GM18511 (cell line): ENCODE results near the gene LRMDA.
A peak's percentile ranks its signal among the peaks of the same experiment; 100 is the strongest.

ENCODE experiments used
- ATAC-seq: cut with Tn5 transposase; IDR thresholded peaks from one replicate; pipeline ENCODE4 v1.9.1; 2021; ENCODE audit warnings: mild to moderate bottlenecking, moderate library complexity; ENCODE audit not compliant: unreplicated experiment

Gene LRMDA

DNA sequence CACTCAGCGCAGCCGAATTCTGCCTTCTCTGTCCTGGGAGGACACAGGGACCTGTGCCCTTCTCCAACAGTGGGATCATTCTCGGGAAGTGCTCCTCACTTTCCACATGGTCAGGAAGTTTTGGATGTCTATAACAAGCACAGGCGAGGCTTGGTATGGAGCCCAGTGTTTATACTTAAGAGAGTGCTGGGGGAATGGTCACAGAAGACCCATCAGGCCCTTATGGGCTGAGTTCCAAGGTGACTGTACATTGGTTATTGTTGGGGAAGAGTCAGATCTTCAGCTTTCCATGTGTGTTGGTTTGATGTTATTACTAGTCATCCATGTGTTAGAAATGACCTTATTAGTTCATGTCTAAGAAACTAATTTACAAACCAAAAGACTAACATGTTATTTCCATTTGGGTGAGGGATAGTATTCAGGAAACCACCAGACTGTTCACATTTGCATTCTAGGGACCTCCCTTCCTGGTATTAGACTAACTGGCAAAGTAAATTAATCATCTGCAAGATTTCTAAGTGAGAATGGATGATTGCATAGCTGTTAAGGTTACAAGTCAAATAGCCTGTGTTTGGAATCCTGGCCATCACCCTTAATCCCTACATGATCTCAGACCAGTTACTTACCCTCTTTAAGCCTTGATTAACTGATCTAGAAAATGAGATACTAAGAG lies 834.2 kb downstream of the LRMDA start:
- ATAC-seq: no peak

DNA sequence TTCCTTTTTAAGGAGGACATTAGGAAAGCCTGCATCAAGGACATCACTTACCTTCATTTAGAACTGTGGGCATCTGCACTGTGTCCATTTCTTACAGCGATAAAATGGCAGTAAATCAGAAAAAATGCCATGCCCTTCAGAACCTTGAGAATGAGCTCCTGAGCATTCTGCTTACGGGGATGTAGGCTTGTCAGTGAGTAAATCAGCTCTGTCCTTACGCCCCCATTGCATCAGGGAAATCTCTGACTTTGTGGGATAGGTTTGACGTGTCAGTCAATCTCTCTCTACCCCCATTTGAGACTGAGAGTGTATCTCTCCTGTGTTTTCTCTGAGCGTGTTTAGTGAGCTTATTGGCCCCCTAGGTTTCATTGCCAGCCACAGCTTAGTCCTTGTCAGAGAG lies 837.1 kb downstream of the LRMDA start:
- ATAC-seq: no peak

DNA sequence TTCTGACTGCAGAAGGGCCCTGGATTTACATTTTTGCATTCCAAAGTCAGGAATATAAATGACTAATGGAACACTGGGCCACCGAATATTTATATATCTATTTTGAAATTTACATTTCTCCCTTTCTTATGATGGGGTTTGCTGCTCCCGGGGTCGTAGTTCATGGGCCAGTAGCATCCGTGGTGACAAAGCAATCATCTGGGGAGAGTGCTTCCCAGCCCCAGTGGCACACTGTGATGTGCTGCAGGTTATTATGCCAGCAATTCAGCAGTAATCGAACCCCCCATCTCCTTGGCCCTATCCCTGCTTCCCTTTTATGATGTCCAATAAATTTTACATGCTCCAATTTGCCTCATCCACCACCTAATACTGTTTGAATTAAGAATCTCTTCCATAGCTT lies 837.5 kb downstream of the LRMDA start:
- ATAC-seq: no peak

DNA sequence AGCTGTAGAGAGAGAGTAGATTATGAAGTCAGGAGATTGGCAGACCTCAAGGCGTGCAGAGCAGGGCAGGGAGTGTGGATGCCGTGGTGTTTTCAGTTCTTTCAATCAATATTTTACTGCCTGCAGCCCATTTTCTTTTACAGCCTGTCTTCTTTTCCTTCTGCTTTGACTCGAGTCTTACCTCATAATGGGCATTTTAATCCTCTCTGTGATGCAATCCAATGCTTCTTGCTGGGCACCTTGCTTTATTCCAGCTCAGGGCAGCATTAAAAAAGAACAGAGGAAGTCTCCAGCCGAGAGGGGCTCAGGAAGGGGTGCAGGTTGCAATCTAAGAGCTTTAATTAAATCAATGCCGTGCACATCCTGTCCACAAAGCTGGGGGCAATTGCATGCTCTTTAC lies 839.0 kb downstream of the LRMDA start:
- no peak for ATAC-seq

DNA sequence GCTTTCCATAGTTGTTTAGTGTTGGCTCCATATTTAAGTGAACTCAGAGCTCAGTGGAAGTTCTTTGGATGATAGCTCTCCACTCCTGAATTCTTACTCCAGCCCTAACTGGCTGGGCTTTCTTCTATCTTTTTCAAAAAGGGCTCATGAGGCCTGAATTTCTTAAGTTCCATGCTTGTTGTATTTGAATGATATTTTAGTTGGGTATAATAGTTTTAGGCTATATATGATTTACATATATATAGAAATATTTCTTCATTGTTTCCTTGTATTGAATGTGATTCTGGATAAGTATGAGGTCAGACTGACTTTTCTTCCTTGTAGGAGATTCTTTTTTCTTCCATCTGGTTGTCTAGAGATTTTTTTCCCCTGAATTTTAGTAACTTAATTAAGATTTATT lies 843.5 kb downstream of the LRMDA start:
- no peak for ATAC-seq

DNA sequence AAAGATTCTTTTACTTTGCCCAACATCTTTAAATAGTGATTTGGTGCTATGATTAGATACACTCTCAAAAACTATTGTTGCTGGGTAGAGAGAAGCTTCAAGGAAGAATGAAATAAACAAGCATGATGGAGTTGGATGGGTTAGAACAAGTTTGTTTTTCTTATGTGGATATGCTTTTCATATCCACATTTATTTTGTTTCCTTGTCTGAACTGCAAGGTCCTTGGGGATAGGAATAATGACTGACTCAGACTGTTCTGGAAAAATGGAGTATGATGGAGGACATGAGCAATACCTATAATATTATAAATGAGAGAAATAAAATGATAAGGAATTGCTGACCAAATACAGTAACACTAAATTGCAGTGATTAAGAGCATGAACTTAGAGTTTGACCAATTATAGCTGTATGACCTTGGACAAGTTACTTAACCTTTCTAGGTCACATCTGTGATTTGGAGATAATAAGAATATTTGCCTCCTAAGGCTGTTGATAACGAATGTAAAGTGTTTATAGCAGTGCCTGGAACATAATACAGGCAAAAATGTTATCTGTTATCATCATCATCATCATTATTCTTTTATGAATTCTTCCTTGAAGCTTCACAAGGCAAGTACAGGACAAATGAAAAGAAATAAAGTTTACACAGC lies 847.5 kb downstream of the LRMDA start:
- no peak for ATAC-seq

DNA sequence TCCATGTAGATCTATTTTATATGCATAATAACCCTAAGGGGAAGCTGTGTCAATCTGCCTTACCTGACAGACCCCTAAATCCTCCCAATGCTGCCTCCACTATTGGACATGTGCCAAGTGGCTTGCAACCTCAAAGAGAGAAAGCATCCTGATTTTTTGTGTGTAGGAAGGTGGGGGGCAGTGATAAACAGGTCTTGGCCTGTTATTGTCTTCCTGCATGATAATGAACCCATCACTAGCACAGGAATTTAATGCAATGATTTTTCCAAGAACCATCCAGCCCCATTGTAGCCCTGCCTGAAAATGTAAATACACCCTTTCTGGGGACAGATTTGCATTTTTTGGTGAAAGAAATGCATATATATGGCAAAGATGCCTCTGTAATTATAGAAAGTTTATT lies 850.2 kb downstream of the LRMDA start:
- no peak for ATAC-seq

DNA sequence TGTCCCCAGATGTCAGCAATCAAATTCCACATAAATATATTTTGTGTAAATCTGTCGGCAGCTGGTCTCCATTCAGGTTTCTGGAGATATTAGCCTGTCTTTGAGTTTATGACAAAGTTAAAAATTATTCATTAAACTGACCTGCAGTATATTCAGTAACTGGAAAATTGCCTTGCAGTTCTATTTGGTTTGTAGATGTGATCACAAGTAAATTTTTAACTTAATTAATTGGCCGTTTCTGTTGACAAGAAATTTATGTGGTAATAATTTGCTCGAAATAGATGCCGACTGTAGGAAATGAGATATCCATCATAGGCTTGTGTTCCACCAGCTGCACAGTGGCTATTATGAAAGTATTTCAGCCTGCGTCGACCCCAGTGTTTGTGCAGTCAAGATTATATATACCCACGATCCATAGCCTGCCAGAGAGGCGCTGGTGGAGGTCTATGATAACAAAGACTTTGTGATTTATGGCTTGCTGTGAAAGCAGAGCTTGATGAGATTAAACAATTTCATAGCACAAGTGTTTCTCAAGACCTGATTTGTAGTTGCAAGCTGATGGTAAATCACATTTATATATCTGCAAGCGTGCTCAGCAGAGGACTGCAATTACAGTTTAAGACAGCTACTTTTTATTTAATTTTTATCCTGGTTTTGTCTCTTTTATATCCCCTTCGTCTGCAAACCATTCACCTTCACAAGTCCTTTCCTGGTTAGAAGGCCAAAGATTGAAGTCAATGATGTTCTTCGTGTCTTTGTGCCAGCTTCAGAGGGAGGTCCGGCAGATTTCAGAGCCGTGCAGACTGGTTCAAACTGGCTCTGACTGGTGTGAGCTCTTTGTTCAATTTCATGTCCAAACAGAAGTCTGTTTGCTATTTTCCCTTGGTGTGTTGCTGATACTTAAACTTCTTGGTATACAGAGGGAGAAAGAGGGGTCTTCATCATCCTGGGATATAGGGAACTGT lies 850.9 kb downstream of the LRMDA start:
- ATAC-seq: no peak

DNA sequence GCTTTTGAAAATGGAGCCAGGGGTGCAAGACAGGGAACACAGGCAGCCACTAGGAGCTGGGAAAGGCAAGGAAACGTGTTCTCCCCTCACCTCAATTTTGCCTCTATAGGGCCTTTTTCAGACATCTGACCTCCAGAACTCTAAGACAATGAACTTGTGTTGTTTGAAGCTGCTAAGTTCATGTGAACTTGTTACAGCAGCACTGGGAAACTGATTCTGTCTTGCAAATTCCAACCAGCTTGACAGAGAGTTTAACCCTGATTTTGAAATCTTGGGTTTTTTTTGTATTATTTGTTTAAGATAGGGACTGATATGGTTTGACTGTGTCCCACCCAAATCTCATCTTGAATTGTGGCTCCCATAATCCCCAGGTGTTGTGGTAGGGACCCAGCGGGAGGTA lies 852.9 kb downstream of the LRMDA start:
- ATAC-seq: no peak

DNA sequence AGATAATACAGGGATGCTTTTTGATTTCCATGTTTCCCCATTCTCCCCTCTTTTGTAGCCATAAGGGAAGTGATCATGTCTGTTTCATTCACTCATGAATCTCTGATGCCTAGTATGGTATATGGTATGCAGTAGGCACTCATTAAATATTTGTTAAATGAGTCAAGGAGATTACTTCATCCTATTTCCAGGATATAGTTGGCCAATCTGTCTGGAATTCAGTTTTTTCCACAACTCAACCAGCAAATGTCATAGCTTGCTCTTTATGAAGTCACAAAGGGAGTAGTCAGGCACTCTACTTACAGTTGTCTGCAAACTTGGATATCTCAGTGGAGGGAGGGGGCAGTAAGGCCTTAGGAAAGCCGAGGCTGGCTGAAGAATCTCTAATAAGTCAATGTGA lies 853.6 kb downstream of the LRMDA start:
- no peak for ATAC-seq

DNA sequence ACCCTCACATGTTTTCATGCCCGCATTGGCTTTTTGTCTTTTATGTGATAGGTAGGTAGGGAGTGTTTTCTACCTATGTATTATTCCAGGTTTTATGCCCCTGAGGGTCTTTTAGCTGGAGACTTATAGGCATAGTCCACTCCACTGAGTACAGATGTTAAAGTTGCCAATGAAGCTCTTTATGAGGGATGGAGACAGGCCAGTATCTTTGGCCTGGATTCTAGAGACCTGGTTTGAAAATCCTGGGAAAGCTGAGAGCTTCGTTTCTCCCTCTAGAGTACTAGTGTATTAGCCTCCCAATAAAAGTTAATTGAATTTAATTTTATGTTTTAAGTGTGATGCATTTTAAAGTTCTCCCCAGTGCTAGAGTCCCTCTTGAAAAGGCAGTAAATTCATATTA lies 854.1 kb downstream of the LRMDA start:
- ATAC-seq: no peak

DNA sequence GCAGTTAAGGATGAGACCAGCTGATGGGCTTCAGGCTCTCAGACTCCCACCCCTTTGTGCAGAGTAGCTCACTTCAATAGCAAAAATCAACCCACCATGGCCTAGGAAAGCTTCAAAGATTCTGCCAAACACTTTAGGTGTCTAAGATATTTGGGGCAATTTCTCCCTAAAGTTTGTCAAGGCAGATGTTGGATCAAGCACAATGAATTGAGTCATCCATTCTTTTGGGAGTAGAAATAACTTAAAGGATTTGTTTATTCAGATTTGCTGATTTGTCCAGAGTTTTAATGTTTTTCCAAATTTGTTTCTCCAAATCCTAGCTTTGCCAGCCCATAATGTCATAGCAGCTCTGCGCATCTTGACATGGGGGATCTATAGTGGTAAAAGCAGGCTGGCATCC lies 855.1 kb downstream of the LRMDA start:
- ATAC-seq: no peak

DNA sequence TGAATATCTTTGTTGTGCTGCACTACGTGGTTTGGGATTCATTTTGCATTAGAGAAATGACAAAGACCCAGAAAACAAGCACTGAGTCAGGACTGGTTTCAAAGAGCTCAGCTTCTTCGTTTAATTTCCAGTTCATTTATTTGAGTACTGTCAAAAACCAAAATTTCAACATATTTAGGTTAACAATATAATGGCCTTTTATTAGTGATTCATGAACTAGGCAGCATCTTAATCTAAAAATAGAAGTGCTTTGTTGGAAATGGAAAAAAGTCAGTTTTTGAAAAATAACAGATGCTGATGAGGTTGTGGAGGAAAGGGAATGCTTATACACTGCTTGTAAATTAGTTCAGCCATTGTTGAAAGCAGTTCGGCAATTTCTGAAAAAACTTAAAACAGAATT lies 856.4 kb downstream of the LRMDA start:
- ATAC-seq: no peak

DNA sequence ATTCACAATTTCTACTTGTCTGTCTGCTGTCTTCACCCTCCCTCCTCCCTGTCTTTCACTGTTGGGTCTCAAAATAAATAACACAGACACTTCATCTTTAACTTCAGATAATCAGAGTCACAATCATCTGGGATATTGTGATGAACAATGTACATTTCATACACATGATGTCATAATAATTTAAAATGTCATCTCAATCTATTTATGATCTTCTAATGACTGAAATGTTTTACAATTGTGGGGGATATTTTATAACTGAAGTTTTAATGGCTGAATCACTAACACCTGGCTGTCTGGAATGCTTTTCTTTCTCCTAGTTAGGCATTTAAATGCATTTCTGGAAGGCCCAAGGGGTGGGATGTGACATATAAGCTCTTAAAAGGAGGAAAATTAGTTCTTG lies 859.8 kb downstream of the LRMDA start:
- ATAC-seq: no peak

DNA sequence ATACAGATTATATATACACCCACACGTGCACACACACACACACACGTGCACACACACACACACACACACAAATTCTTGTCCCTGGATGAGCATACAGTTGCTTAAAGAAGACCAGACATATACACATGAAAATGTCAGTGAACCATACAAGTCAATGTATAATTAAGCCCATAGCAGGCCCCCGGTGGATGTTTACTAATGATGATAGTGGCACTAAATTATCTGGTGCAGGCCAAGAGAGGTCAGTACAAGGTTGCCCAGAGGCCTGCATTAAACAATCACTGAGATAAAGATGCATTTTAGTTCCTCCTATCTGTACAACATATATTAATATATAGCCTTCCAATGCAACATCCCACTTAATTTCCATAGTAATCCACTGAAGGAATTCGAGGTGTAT lies 860.5 kb downstream of the LRMDA start:
- no peak for ATAC-seq

DNA sequence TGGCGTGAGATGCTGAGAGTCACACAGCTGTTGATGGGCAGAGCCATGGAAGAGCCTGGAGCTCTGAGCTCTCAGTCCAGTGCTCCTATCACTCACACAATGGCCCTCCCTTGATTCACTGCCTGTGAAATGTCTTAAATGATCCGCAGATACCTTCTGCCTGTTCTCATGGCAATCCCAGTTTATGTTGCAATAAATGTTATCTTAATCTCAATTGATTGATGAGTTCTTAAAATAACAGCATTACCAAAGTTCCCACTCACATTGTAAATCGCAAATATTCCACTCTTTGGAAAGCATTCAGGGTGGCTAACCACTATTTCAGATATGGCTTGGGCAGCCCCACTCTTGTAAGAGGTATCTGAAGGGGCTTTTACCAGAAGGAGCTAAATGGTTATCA lies 865.5 kb downstream of the LRMDA start:
- no peak for ATAC-seq

DNA sequence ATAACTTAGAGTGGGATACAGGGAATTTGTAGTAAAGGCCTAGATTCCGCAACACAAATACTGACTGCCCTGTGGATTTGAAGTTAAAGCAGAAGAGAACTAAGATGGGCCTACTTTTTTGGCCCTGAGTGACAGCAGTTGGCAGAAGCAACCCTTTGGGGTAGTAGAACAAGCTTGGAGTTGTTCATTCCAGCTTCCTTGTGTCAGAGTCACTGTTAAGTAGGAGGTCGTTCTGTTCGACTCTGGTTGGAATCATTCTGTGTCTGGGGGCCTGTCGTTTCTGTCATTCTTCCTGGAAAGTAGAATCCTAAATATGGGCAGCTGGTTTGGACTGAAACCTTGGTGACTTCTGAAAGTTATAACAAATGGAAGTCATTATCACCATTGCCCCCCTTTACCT lies 865.9 kb downstream of the LRMDA start:
- ATAC-seq: no peak

DNA sequence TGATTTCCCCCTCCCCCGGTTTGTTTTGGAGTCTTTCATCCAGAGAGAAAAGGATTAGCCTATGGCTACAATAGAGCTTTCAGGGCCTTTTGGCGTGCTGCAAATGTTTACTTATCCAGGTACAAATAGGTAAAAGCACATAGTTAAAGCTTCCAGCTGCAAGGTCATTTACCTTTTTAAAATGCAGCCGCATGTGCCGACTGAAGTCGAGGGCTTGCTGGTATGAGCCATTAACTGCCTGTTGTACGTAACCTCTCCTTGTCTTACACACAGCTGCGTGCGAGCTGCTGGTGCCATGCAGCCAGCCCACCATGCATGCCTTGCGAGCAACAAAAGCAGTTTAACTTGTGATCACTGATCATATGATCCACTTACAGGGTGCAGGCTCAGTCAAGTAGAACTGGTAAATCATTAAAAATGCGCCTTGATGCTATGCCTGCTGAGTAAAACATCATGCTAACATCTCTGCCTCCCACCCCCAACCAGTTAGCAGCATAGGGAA lies 866.4 kb downstream of the LRMDA start:
- peak; percentile 37 for ATAC-seq

DNA sequence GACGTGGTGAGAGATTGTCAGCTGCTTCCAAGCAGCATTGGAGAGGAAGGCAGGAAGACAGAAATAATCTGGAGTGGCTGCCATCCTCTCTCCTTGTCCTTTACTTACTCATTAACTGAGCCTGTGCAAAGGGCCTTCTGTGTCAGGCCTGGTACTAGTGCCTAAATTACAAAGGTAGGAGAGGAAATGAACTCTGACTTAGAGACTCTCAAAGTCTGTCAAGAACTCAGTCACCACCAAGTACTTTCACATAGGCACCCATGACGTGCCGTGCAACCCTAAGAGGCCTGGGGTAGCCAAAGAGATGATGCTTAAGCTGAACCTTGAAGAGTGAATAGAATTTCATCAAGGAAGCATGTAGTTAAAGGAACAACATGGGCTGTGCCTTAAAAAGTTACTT lies 866.9 kb downstream of the LRMDA start:
- peak; percentile 45 for ATAC-seq

DNA sequence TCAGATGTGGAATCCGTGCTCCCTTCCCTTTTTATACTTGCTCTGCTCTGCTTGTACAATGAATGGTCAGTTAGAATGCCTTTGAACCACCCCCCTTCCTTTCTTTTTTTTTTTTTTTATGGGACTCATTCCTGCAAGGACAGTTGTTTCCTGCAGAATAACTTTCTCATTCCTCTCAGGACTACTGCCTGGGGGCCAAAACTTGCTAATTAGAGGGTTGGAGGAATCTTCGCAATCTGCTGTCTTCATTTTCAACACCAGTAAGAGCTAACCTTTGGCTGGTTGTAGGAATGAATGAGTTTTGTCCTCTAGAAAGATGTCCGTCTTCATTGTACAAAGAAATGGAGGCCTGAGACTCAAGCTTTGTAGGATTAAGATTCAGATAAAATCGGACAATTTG lies 868.1 kb downstream of the LRMDA start:
- no peak for ATAC-seq

DNA sequence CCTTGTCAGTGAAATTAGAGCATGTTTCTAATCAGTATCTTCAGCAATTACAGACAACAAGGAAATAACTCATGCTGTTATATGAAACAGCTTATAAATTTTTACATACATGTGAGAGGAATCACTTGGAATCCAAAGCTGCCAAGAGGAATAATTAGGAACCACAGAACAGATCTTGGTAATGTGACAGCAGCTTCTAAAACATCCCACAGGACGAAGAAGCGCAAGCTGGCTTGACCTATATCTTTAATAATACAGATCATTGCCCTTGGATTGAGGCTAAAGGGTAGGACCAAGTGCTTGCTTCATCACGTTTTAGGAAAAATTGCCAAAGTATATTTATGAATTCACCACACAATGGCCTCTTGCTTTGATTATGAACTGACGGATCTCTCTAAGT lies 869.8 kb downstream of the LRMDA start:
- ATAC-seq: no peak

DNA sequence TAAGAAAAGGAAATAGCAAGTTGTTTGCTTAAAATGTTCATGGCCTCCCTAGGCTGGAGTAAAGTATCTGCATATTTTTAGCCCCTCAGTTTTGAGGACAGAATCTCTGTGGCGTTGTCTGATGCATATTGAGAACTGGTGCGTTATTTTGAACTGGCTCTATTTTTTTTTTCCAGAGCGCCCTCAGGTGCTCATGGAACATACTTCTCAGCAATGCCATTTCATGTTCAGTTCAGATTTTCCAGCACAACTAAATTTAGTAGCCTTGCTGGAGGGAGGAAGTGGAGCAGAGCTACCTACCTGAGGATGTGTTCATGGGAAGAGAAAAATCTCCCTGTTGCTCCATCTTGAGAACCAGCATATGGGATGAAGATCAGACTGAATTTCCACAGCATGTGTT lies 870.5 kb downstream of the LRMDA start:
- ATAC-seq: no peak
